Measurements from ENCODE around the gene PPT1.
A peak's percentile ranks its signal among the peaks of the same experiment; 100 is the strongest.

DNA sequence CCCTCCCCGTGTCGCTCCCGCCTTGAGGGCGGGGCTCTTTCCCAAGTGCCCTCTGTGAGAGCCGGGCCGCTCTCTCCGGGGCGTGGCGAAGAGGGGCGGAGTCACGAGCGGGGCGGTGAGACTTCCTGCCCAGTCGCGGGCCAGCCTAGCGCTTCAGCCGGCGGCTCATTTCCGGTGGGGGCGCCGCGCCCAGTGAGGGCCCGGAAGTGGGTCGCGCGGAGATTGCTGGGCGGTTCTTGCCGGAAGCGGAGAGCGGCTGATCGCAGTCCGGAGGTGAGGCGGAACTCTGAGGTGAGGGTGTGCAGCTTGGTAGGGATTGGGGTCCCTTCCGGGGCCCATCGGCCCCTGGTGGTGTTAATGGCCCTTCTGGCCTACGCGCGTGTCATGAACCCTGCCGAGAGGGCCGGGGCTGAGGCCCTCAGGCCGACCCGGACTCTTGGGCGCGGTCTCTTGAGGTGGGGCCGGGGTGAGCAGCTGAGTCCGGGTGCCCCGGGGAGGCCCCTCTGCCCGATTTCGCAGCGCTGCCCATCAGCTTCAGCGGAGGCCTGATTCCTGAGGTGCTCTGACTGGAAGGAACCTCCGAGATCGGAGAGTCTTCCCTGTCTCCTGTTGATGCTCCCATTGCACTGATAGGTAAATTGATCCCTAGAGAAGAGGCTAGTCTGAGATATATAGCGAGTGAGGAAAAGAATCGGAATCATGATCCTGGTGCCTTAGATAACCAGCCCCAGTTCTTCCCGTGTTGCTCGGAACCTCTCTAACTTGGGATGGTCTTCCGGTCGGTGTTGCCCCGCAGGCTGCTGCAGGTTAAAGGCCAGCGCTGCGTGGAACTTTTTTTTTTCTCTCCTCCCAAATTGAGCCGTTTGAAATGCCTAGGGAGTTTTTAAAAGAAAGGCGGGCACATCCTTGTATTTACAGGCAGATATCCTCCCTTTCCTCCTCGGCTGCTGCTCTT lies 56.3 kb downstream of the PPT1 start, which contains the start of gene CAP1:
- TF ChIP-seq SIN3A (IDR thresholded peaks at IDR 0.05; ENCODE audit: borderline replicate concordance, insufficient read depth, low read length) = peak; percentile 32; the same call in 1 of the 2 replicates
- TF ChIP-seq TAF1 (IDR thresholded peaks at IDR 0.05; ENCODE audit: borderline replicate concordance, insufficient read depth, low read length) = 0 out of 2 replicates have a peak, but pooled peaks have one; percentile 35
- TF ChIP-seq, protein P1, sequence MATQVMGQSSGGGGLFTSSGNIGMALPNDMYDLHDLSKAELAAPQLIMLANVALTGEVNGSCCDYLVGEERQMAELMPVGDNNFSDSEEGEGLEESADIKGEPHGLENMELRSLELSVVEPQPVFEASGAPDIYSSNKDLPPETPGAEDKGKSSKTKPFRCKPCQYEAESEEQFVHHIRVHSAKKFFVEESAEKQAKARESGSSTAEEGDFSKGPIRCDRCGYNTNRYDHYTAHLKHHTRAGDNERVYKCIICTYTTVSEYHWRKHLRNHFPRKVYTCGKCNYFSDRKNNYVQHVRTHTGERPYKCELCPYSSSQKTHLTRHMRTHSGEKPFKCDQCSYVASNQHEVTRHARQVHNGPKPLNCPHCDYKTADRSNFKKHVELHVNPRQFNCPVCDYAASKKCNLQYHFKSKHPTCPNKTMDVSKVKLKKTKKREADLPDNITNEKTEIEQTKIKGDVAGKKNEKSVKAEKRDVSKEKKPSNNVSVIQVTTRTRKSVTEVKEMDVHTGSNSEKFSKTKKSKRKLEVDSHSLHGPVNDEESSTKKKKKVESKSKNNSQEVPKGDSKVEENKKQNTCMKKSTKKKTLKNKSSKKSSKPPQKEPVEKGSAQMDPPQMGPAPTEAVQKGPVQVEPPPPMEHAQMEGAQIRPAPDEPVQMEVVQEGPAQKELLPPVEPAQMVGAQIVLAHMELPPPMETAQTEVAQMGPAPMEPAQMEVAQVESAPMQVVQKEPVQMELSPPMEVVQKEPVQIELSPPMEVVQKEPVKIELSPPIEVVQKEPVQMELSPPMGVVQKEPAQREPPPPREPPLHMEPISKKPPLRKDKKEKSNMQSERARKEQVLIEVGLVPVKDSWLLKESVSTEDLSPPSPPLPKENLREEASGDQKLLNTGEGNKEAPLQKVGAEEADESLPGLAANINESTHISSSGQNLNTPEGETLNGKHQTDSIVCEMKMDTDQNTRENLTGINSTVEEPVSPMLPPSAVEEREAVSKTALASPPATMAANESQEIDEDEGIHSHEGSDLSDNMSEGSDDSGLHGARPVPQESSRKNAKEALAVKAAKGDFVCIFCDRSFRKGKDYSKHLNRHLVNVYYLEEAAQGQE (IDR thresholded peaks at IDR 0.05; ENCODE audit: insufficient read depth in 1 of 2, low read depth in 2 of 2, low read length in 2 of 2) = 0 out of 4 replicates have a peak, but pooled peaks of 1 of the 2 experiments have one; percentile 22

All from PFSK-1 (cell line).